Mesenchymal stem cell (in vitro differentiated cells and primary cell): Measurements from ENCODE around the gene CLDN11.

Experiments used
- DNase-seq: peaks from one replicate; pipeline ENCODE4 v3.0.0-alpha.2; 2013
- H2AFZ ChIP-seq: one replicate; pipeline ENCODE4 v1.6.1; 2013; ENCODE audit warnings: low read depth, mild to moderate bottlenecking, control low read depth, inconsistent platforms, low read length, moderate library complexity
- H2AK5ac ChIP-seq: 2 replicates; pipeline ENCODE4 v1.6.1; 2013; ENCODE audit warnings: low read length, moderate library complexity, mild to moderate bottlenecking, inconsistent platforms; ENCODE audit not compliant: severe bottlenecking
- H2BK120ac ChIP-seq: one replicate; pipeline ENCODE4 v1.6.1; 2013; ENCODE audit warnings: low read depth, mild to moderate bottlenecking, inconsistent platforms, low read length, moderate library complexity
- H2BK12ac ChIP-seq, 2 experiments: one replicate each; pipeline ENCODE4 v1.6.1; 2013; ENCODE audit warnings: inconsistent platforms in 2 of 2, low read length in 2 of 2, mild to moderate bottlenecking in 2 of 2, moderate library complexity in 2 of 2, control low read depth in 1 of 2
- H2BK15ac ChIP-seq: one replicate; pipeline ENCODE4 v1.6.1; 2013; ENCODE audit warnings: mild to moderate bottlenecking, low read depth, inconsistent platforms; ENCODE audit not compliant: poor library complexity, severe bottlenecking
- H2BK5ac ChIP-seq: 2 replicates; pipeline ENCODE4 v1.6.1; 2013; ENCODE audit warnings: low read depth, mild to moderate bottlenecking, low read length, control low read depth, inconsistent platforms; ENCODE audit not compliant: poor library complexity, severe bottlenecking
- H3K14ac ChIP-seq, 2 experiments: one replicate each; pipeline ENCODE4 v1.6.1; 2013; ENCODE audit warnings: inconsistent platforms in 2 of 2, low read length in 2 of 2, control low read depth in 1 of 2, mild to moderate bottlenecking in 1 of 2, moderate library complexity in 1 of 2
- H3K18ac ChIP-seq, 2 experiments: one replicate each; pipeline ENCODE4 v1.6.1; 2013; ENCODE audit warnings: inconsistent platforms in 2 of 2, low read length in 2 of 2, control low read depth in 1 of 2, low read depth in 1 of 2, mild to moderate bottlenecking in 1 of 2
- H3K23ac ChIP-seq, 2 experiments: one replicate each; pipeline ENCODE4 v1.6.1; 2013; ENCODE audit warnings: inconsistent platforms in 2 of 2, low read length in 2 of 2, mild to moderate bottlenecking in 2 of 2, moderate library complexity in 2 of 2, control low read depth in 1 of 2
- H3K27ac ChIP-seq: 2 replicates; pipeline ENCODE4 v1.5.1; 2013; ENCODE audit warnings: mild to moderate bottlenecking, moderate library complexity, low read length, control low read depth, inconsistent platforms; ENCODE audit not compliant: poor library complexity, severe bottlenecking
- H3K27me3 ChIP-seq, 2 experiments: 2 replicates each; pipeline versions ENCODE4 v1.6.1 to v1.7.0; 2013; ENCODE audit warnings: low read length in 2 of 2, mild to moderate bottlenecking in 2 of 2, moderate library complexity in 2 of 2, control low read depth in 1 of 2, inconsistent platforms in 1 of 2; ENCODE audit not compliant: control insufficient read depth in 1 of 2, insufficient read depth in 1 of 2
- H3K36me3 ChIP-seq, 2 experiments: 2 replicates each; pipeline versions ENCODE4 v1.6.1 to v1.7.0; 2013; ENCODE audit warnings: low read length in 2 of 2, control low read depth in 1 of 2, inconsistent platforms in 1 of 2, low read depth in 1 of 2, mild to moderate bottlenecking in 1 of 2; ENCODE audit not compliant: insufficient read depth in 2 of 2, control insufficient read depth in 1 of 2
- H3K4ac ChIP-seq, 2 experiments: one replicate each; pipeline ENCODE4 v1.6.1; 2013; ENCODE audit warnings: inconsistent platforms in 2 of 2, low read length in 2 of 2, mild to moderate bottlenecking in 2 of 2, moderate library complexity in 2 of 2, control low read depth in 1 of 2, low read depth in 1 of 2
- H3K4me1 ChIP-seq: 2 replicates; pipeline ENCODE4 v1.6.1; 2013; ENCODE audit warnings: low read depth, low read length, control low read depth; ENCODE audit not compliant: control insufficient read depth, insufficient read depth
- H3K4me2 ChIP-seq: 2 replicates; pipeline ENCODE4 v1.6.1; 2013; ENCODE audit warnings: low read length, mild to moderate bottlenecking, inconsistent platforms; ENCODE audit not compliant: poor library complexity, severe bottlenecking
- H3K4me3 ChIP-seq, 2 experiments: 2 replicates each; pipeline versions ENCODE4 v1.5.1 to v1.7.0; 2013; ENCODE audit warnings: low read length in 2 of 2, mild to moderate bottlenecking in 2 of 2, control low read depth in 1 of 2, low read depth in 1 of 2; ENCODE audit not compliant: insufficient read depth in 1 of 2
- H3K79me1 ChIP-seq: replicated peaks from 2 replicates; pipeline ENCODE4 v1.6.1; 2013; ENCODE audit warnings: mild to moderate bottlenecking, control low read depth, low read length, inconsistent platforms; ENCODE audit not compliant: poor library complexity, severe bottlenecking
- H3K9ac ChIP-seq: 2 replicates; pipeline ENCODE4 v1.7.0; 2013; ENCODE audit warnings: mild to moderate bottlenecking, low read length, moderate library complexity
- H3K9me3 ChIP-seq: 2 replicates; pipeline ENCODE4 v1.7.0; 2013; ENCODE audit warnings: mild to moderate bottlenecking, low read length; ENCODE audit not compliant: control insufficient read depth
- H4K8ac ChIP-seq: one replicate; pipeline ENCODE4 v1.6.1; 2013; ENCODE audit warnings: inconsistent platforms, mild to moderate bottlenecking, low read length, moderate library complexity
- H4K91ac ChIP-seq: one replicate; pipeline ENCODE4 v1.6.1; 2013; ENCODE audit warnings: mild to moderate bottlenecking, low read length, inconsistent platforms
- WGBS: methylation state at CpG from one replicate; pipeline ENCODE4 v1.1.7; 2013; ENCODE audit warnings: mixed read lengths; 5-methylcytosine and 5-hydroxymethylcytosine counted together

CLDN11 gene

DNA sequence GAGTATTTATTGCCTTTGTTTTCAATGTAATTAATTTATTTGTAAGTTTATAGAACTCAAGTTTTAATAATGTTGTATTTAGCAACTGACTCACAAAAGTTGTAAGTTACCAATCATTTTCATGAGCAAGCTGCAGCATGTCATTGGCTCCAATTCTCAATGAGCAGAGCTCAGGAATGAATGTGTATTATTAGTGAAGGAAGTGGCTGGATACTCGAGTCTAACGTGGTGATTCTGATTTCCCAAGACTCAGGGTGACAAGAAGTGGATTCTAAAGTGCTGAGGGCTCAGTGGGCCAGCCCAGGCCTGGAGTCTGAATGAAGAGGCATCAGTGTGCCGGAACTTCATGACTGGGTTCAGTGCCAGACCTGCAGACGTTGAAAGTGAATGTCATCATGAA lies 39.6 kb downstream of the CLDN11 start:
- Histone ChIP-seq H4K91ac (no peak overlapping the region), H3K9me3 (no peaks in the 10 kb centered on the region), H2BK5ac (no peak overlapping the region), H3K4ac (no peak overlapping the region), H3K4me3 (no peak overlapping the region), H2AK5ac (no peak overlapping the region), H3K23ac (no peak overlapping the region), H3K14ac (no peak overlapping the region), H3K4me1 (no peaks in the 10 kb centered on the region), H2AFZ (no peak overlapping the region), H3K4me2 (no peak overlapping the region), H2BK12ac (no peak overlapping the region), H3K27me3 (no peaks in the 10 kb centered on the region), H2BK15ac (no peak overlapping the region), H2BK120ac (no peak overlapping the region), H3K18ac (no peak overlapping the region), H4K8ac (no peak overlapping the region), H3K36me3 (peaks cover 0 to 20% of the 10 kb centered on the region in 2 experiments), H3K27ac (no peak overlapping the region), H3K9ac (no peak overlapping the region), H3K79me1 (no peaks in the 10 kb centered on the region)
- no peak for DNase-seq
- 93% methylated on average over 3 of the region's 4 CpGs for WGBS

DNA sequence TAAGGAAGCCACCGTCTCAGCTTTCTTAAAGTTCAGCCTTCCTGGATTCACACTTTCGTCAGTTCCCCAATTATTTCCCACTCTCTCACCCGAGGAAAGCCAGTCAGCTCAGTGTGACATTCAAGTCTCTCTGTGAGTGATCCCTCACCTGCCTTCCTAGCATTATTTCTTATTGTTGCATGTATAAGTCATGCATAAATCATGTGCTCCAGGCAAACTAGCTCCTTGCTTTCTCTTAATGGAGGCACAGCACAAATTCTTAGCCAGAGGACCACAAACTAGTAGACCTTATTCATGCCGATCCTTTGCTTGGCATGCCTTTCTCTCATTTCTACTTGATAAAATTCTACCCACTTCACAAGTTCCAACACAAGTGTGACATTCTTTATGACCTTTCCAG lies 44.3 kb downstream of the CLDN11 start:
- Histone ChIP-seq H3K23ac (no peak overlapping the region), H3K18ac (no peak overlapping the region), H2BK120ac (no peak overlapping the region), H4K8ac (no peak overlapping the region), H3K9ac (no peak overlapping the region), H2BK12ac (no peak overlapping the region), H3K79me1 (no peaks in the 10 kb centered on the region), H3K14ac (no peak overlapping the region), H3K4me3 (no peak overlapping the region), H3K9me3 (no peaks in the 10 kb centered on the region), H4K91ac (no peak overlapping the region), H3K4ac (no peak overlapping the region), H3K4me2 (no peak overlapping the region), H2AK5ac (no peak overlapping the region), H3K36me3 (peaks cover 0 to 58% of the 10 kb centered on the region in 2 experiments), H3K27ac (no peak overlapping the region), H3K27me3 (no peaks in the 10 kb centered on the region), H2BK5ac (no peak overlapping the region), H2AFZ (no peak overlapping the region), H2BK15ac (no peak overlapping the region), H3K4me1 (no peaks in the 10 kb centered on the region)
- 87% methylated on average over 4 of the region's 4 CpGs for WGBS
- no peak for DNase-seq

DNA sequence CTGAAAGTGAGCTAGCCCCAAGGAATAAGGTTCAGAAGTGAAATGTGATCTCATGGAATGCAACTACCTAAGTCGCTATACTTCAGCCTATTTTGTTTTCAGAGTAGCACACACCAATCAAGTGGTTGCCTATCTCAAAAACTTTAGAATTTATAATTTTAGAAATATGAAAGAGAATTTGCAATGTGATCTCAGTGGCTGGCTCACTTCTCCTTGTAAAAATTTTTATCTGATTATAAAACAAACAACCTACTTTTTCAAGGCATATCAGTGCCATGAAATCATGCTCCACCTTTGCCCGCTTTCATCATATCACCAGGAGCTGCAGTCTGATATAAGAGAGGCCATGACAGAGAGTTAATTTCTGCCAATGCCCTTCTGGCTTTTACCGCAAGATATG lies 47.3 kb downstream of the CLDN11 start:
- H4K91ac ChIP-seq: no peak overlapping the region
- no peak overlapping the region for H2BK5ac ChIP-seq
- H2BK12ac ChIP-seq: no peak overlapping the region
- no peak overlapping the region for H3K4me3 ChIP-seq
- H3K27me3 ChIP-seq: no peaks in the 10 kb centered on the region
- no peak overlapping the region for H2AFZ ChIP-seq
- no peak overlapping the region for H3K9ac ChIP-seq
- no peaks in the 10 kb centered on the region for H3K79me1 ChIP-seq
- no peak overlapping the region for H2BK15ac ChIP-seq
- no peak overlapping the region for H3K18ac ChIP-seq
- no peak for DNase-seq
- no peak overlapping the region for H2AK5ac ChIP-seq
- WGBS: 50% methylated on average over 2 of the region's 3 CpGs
- no peak overlapping the region for H2BK120ac ChIP-seq
- no peaks in the 10 kb centered on the region for H3K9me3 ChIP-seq
- H3K23ac ChIP-seq: no peak overlapping the region
- no peak overlapping the region for H3K4me2 ChIP-seq
- H3K4me1 ChIP-seq: peaks cover 8% of the 10 kb centered on the region
- no peak overlapping the region for H3K4ac ChIP-seq
- H3K27ac ChIP-seq: no peak overlapping the region
- no peak overlapping the region for H3K14ac ChIP-seq
- no peak overlapping the region for H4K8ac ChIP-seq
- peaks cover 0 to 54% of the 10 kb centered on the region in 2 experiments for H3K36me3 ChIP-seq

GRCh38 chr3:170467007-170467406 lies 48.3 kb downstream of the CLDN11 start:
- no peak overlapping the region for H3K9ac ChIP-seq
- 89% methylated on average over 14 of the region's 14 CpGs for WGBS
- H2AK5ac ChIP-seq: no peak overlapping the region
- no peak overlapping the region for H4K8ac ChIP-seq
- H2AFZ ChIP-seq: no peak overlapping the region
- H2BK5ac ChIP-seq: no peak overlapping the region
- H3K4me2 ChIP-seq: no peak overlapping the region
- H4K91ac ChIP-seq: no peak overlapping the region
- no peak overlapping the region for H3K18ac ChIP-seq
- DNase-seq: no peak
- no peak overlapping the region for H2BK12ac ChIP-seq
- H3K27me3 ChIP-seq: no peaks in the 10 kb centered on the region
- H3K23ac ChIP-seq: no peak overlapping the region
- peaks cover 0 to 47% of the 10 kb centered on the region in 2 experiments for H3K36me3 ChIP-seq
- peaks cover 9% of the 10 kb centered on the region for H3K4me1 ChIP-seq
- no peaks in the 10 kb centered on the region for H3K9me3 ChIP-seq
- no peak overlapping the region for H3K27ac ChIP-seq
- no peaks in the 10 kb centered on the region for H3K79me1 ChIP-seq
- H3K14ac ChIP-seq: no peak overlapping the region
- H2BK15ac ChIP-seq: no peak overlapping the region
- peak overlapping the region in 1 of 2 experiments; percentile 43 for H3K4ac ChIP-seq
- no peak overlapping the region for H2BK120ac ChIP-seq
- no peak overlapping the region for H3K4me3 ChIP-seq
